Gastroesophageal sphincter (tissue), 4 donors: Measurements from ENCODE around the gene RARRES1. TPM values are rescaled to one million over a fixed set of nuclear protein-coding genes. Genes with fewer than 3 reads are reported as not detected.

ENCODE experiments used
- ATAC-seq: fragments of 150-250 bp; one replicate; pipeline ENCODE4 v1.9.1; 2016; ENCODE audit warnings: mild to moderate bottlenecking, moderate library complexity
- H3K27ac ChIP-seq, 4 donors: fragments of 200-600 bp; sonication (generic) in 3 of 4; 1 replicate in 3 of 4; 2 replicates in 1 of 4; pipeline ENCODE4 v1.5.1; 2016 to 2019
- H3K27me3 ChIP-seq: fragments of 200-600 bp; sonication (generic); one replicate; pipeline ENCODE4 v1.5.1; 2019
- H3K36me3 ChIP-seq, 2 donors: fragments of 200-600 bp; sonication (generic); one replicate each; pipeline ENCODE4 v1.5.1; 2019; ENCODE audit warnings: control low read depth in 1 of 2
- H3K4me1 ChIP-seq, 3 donors: fragments of 200-600 bp; sonication (generic); 1 replicate in 2 of 3; 2 replicates in 1 of 3; pipeline ENCODE4 v1.5.1; 2016 to 2019; ENCODE audit warnings: control low read depth in 2 of 3
- H3K4me3 ChIP-seq, 2 donors: fragments of 200-600 bp; sonication (generic); one replicate each; pipeline ENCODE4 v1.5.1; 2019; ENCODE audit warnings: mild to moderate bottlenecking in 1 of 2, moderate library complexity in 1 of 2
- H3K9me3 ChIP-seq, 3 donors: fragments of 200-600 bp; sonication (generic); one replicate each; pipeline ENCODE4 v1.5.1; 2017 to 2019; ENCODE audit warnings: control low read depth in 2 of 3
- CTCF ChIP-seq, 4 experiments: fragments of 200-600 bp in 2 of 4; fragments of 450-650 bp in 2 of 4; sonication (generic) in 1 of 4; IDR thresholded peaks; one replicate each; pipeline ENCODE4 v1.5.1; 2017 to 2019; ENCODE audit warnings: antibody characterized with exemption in 4 of 4, mild to moderate bottlenecking in 2 of 4, moderate library complexity in 2 of 4
- EP300 ChIP-seq: sonication (generic); formaldehyde crosslinking; IDR thresholded peaks from one replicate; pipeline ENCODE4 v1.6.1; 2017; ENCODE audit warnings: antibody characterized with exemption, mild to moderate bottlenecking
- POLR2A ChIP-seq, 2 donors: fragments of 450-650 bp; IDR thresholded peaks; one replicate each; pipeline ENCODE4 v1.6.1; 2017; ENCODE audit warnings: antibody characterized with exemption in 2 of 2, mild to moderate bottlenecking in 2 of 2, moderate library complexity in 1 of 2
- POLR2AphosphoS5 ChIP-seq: sonication (generic); formaldehyde crosslinking; IDR thresholded peaks from one replicate; pipeline ENCODE4 v1.6.1; 2017; ENCODE audit warnings: antibody characterized with exemption
- WGBS, 2 donors: methylation state at CpG; one replicate each; pipeline ENCODE4 v1.1.5; 2018; ENCODE audit warnings: low coverage in 1 of 2; 5-methylcytosine and 5-hydroxymethylcytosine counted together
- total RNA-seq, 4 donors: library from RNA; depleted of rRNA; stranded (reverse); fragments of >200 nt; gene quantifications; one replicate each; pipeline ENCODE4 v1.1.0, GENCODE V29; 2016

RARRES1 gene
- total RNA-seq, 4 donors from 2014 or later, result 4.8 to 110 (median 42.7) TPM

- Histone ChIP-seq H3K36me3 (peaks cover 0 to 48% of the 10 kb centered on the region in 2 donors), H3K27ac (peak overlapping the region in 3 of 4 donors; percentile 73 to 80 (median 75)), H3K9me3 (no peaks in the 10 kb centered on the region), H3K4me1 (peaks cover 0 to 26% (median 0%) of the 10 kb centered on the region in 3 donors), H3K4me3 (peak overlapping the region; percentile 44 to 53), H3K27me3 (no peaks in the 10 kb centered on the region)
- TF ChIP-seq POLR2AphosphoS5 (no peak), CTCF (IDR thresholded peaks at IDR 0.05) (no peak), POLR2A (IDR thresholded peaks at IDR 0.05) (no peak), EP300 (no peak)
- ATAC-seq, result peak; percentile 23
- WGBS, 2 donors, result 7 to 33% methylated on average over 1 to 6 of the region's 6 CpGs
Measured at GRCh38 chr3:158671821-158672214, 60.4 kb downstream of the RARRES1 start.

- Histone ChIP-seq H3K36me3 (peaks cover 3 to 65% of the 10 kb centered on the region in 2 donors), H3K9me3 (no peaks in the 10 kb centered on the region), H3K4me3 (no peak overlapping the region), H3K27me3 (no peaks in the 10 kb centered on the region), H3K4me1 (peaks cover 0 to 26% (median 0%) of the 10 kb centered on the region in 3 donors), H3K27ac (no peak overlapping the region)
- WGBS, 2 donors, result 70 to 93% methylated on average over 2 of the region's 2 CpGs
- TF ChIP-seq POLR2A (IDR thresholded peaks at IDR 0.05), result no peak
- TF ChIP-seq CTCF (IDR thresholded peaks at IDR 0.05), result no peak
- TF ChIP-seq POLR2AphosphoS5, result no peak
- no peak for TF ChIP-seq EP300
- no peak for ATAC-seq
Measured at GRCh38 chr3:158668506-158668905, 63.8 kb downstream of the RARRES1 start.

- ATAC-seq, result no peak
- Histone ChIP-seq H3K9me3 (no peaks in the 10 kb centered on the region), H3K4me3 (no peak overlapping the region), H3K27me3 (no peaks in the 10 kb centered on the region), H3K36me3 (peaks cover 3 to 86% of the 10 kb centered on the region in 2 donors), H3K27ac (no peak overlapping the region), H3K4me1 (peaks cover 0 to 9% (median 0%) of the 10 kb centered on the region in 3 donors)
- WGBS, 2 donors, result 71 to 81% methylated on average over 3 of the region's 3 CpGs
- TF ChIP-seq EP300 (no peak), POLR2A (IDR thresholded peaks at IDR 0.05) (no peak), POLR2AphosphoS5 (no peak), CTCF (IDR thresholded peaks at IDR 0.05) (no peak)
Measured at GRCh38 chr3:158666416-158666815, 65.8 kb downstream of the RARRES1 start.

- Histone ChIP-seq H3K27ac (no peak overlapping the region), H3K4me1 (peaks cover 0 to 5% (median 0%) of the 10 kb centered on the region in 3 donors), H3K36me3 (peaks cover 3 to 100% of the 10 kb centered on the region in 2 donors), H3K27me3 (no peaks in the 10 kb centered on the region), H3K9me3 (no peaks in the 10 kb centered on the region), H3K4me3 (no peak overlapping the region)
- no peak for TF ChIP-seq POLR2AphosphoS5
- TF ChIP-seq EP300, result no peak
- TF ChIP-seq POLR2A (IDR thresholded peaks at IDR 0.05), result no peak
- no peak for TF ChIP-seq CTCF (IDR thresholded peaks at IDR 0.05)
- ATAC-seq, result no peak
- 100% methylated on average over 1 of the region's 1 CpG for WGBS, 2 donors
Measured at GRCh38 chr3:158663832-158664231, 68.4 kb downstream of the RARRES1 start.

- no peak for ATAC-seq
- Histone ChIP-seq H3K27ac (no peak overlapping the region), H3K36me3 (peaks cover 3 to 100% of the 10 kb centered on the region in 2 donors), H3K4me1 (peaks cover 0 to 5% (median 0%) of the 10 kb centered on the region in 3 donors), H3K4me3 (no peak overlapping the region), H3K9me3 (no peaks in the 10 kb centered on the region), H3K27me3 (no peaks in the 10 kb centered on the region)
- 93 to 100% methylated on average over 1 of the region's 1 CpG for WGBS, 2 donors
- TF ChIP-seq EP300 (no peak), POLR2AphosphoS5 (no peak)
Measured at GRCh38 chr3:158663246-158663645, 69.0 kb downstream of the RARRES1 start.
